MCF 10A (cell line): ENCODE measurements around the gene DNER. TPM values are rescaled to one million over a fixed set of nuclear protein-coding genes. Genes with fewer than 3 reads are reported as not detected.

Experiments used
- BruUV-seq: library from RNA; stranded (reverse); fragments of 400-500 nt; replicated peaks from 2 replicates; lab custom pipeline; 2021; lab: Mats Ljungman, UMichigan
- CTCF ChIA-PET: fragments of 300-600 bp; sonication (Branson Sonifier 250); formaldehyde crosslinking; extraction: SDS; loops from one replicate; lab custom pipeline; 2021; ENCODE audit warnings: antibody characterized with exemption, inconsistent platforms; lab: Yijun Ruan, JAX
- POLR2A ChIA-PET: fragments of 300-600, 350-650 bp; sonication (Branson Sonifier 250); formaldehyde crosslinking; extraction: SDS; loops from one replicate; lab custom pipeline; 2020; ENCODE audit warnings: antibody characterized with exemption, inconsistent platforms; lab: Yijun Ruan, JAX
- DNase-seq: peaks from one replicate; pipeline ENCODE4 v3.0.0-alpha.2; 2018; ENCODE audit not compliant: unreplicated experiment
- H3K27ac Mint-ChIP-seq: one replicate; pipeline ENCODE4 v1.8.0; 2022; ENCODE audit warnings: mild to moderate bottlenecking, low read depth, mixed read lengths; ENCODE audit not compliant: unreplicated experiment
- H3K27me3 Mint-ChIP-seq: one replicate; pipeline ENCODE4 v1.8.0; 2022; ENCODE audit warnings: mixed read lengths; ENCODE audit not compliant: insufficient read depth, unreplicated experiment
- H3K36me3 Mint-ChIP-seq: one replicate; pipeline ENCODE4 v1.8.0; 2022; ENCODE audit warnings: mild to moderate bottlenecking, moderate library complexity, mixed read lengths; ENCODE audit not compliant: insufficient read depth, unreplicated experiment
- H3K4me1 Mint-ChIP-seq: one replicate; pipeline ENCODE4 v1.8.0; 2022; ENCODE audit warnings: mixed read lengths; ENCODE audit not compliant: insufficient read depth, unreplicated experiment
- H3K4me3 Mint-ChIP-seq: one replicate; pipeline ENCODE4 v1.8.0; 2022; ENCODE audit warnings: mild to moderate bottlenecking, moderate library complexity, mixed read lengths; ENCODE audit not compliant: unreplicated experiment
- H3K9me3 Mint-ChIP-seq: one replicate; pipeline ENCODE4 v1.8.0; 2022; ENCODE audit warnings: mixed read lengths; ENCODE audit not compliant: unreplicated experiment
- intact Hi-C: fragments of 100-400 bp; cut with micrococcal nuclease; formaldehyde crosslinking; loops from 2 replicates; pipeline ENCODE4 v1.14.1; 2022
- total RNA-seq: library from RNA; stranded (reverse); gene quantifications from 2 replicates; pipeline ENCODE4 v1.2.3, GENCODE V29; 2022
- TF ChIP-seq, protein P1 (sequence below): fragments of 200-600 bp; IDR thresholded peaks from one replicate; pipeline ENCODE4 v1.8.0; 2022; ENCODE audit warnings: antibody characterized with exemption, mild to moderate bottlenecking; ENCODE audit not compliant: unreplicated experiment

The DNER gene
- total RNA-seq, 1 experiment from 2014 or later: 49.2 TPM

DNA sequence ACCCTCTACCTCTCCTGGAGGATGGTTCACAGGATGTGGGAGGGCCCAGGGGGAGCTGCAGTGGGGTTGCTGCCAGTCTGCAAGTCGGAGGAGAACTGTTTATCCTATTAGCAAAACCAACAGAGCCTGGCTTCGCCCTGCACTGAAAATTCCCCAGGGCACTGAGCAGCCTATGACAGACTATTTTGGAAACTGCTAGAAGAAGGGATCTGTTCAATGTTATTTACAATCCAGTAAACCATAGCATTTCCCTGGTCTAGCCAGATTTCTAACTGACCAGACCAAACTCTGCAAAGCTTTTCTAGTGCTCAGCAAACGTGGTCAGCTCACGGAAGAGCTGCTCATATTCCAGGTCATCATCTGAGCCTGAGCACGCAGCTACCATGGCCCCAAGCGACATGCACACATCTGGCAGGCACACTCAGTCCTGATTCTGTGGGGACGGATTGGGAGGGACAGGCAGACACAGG is 378.4 kb downstream of the DNER start:
- TF ChIP-seq, protein P1, sequence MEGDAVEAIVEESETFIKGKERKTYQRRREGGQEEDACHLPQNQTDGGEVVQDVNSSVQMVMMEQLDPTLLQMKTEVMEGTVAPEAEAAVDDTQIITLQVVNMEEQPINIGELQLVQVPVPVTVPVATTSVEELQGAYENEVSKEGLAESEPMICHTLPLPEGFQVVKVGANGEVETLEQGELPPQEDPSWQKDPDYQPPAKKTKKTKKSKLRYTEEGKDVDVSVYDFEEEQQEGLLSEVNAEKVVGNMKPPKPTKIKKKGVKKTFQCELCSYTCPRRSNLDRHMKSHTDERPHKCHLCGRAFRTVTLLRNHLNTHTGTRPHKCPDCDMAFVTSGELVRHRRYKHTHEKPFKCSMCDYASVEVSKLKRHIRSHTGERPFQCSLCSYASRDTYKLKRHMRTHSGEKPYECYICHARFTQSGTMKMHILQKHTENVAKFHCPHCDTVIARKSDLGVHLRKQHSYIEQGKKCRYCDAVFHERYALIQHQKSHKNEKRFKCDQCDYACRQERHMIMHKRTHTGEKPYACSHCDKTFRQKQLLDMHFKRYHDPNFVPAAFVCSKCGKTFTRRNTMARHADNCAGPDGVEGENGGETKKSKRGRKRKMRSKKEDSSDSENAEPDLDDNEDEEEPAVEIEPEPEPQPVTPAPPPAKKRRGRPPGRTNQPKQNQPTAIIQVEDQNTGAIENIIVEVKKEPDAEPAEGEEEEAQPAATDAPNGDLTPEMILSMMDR: no peak
- CTCF ChIA-PET: no interaction called here
- Mint-ChIP-seq H3K36me3 (peaks cover 4% of the 10 kb centered on the region), H3K9me3 (no peaks in the 10 kb centered on the region), H3K4me1 (peaks cover 9% of the 10 kb centered on the region), H3K27ac (no peak overlapping the region), H3K27me3 (no peaks in the 10 kb centered on the region), H3K4me3 (no peak overlapping the region)
- no peak for DNase-seq
- POLR2A ChIA-PET: no interaction called here
- no TSS peak for BruUV-seq
- intact Hi-C loops: no loop called here

DNA sequence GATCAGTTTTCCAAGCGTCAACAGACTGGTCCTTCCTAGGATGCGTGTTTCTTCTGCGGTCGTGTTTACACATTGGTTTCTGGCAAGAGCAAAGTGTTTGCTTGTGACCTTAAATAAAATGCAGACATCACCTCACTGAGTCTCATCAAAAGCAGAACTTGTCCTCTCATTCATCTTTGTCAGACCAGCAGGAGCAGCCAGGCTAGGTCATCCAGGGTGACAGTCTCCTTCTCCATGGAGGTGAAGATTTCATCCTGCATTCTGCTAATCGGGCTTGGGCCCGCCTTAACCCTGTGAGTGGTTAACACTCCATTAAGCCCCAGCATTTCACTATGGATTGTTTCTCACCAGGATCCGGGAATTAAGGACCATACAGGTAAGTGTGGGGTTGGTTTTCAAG is 379.0 kb downstream of the DNER start:
- intact Hi-C loops: no loop called here
- no peak for DNase-seq
- H3K4me3 Mint-ChIP-seq: no peak overlapping the region
- H3K27me3 Mint-ChIP-seq: no peaks in the 10 kb centered on the region
- POLR2A ChIA-PET: interaction anchor here (0.6 kb wide), 1 partner anchor 690 kb away, joined by 3 read pairs; no protein-coding TSS in a partner anchor
- CTCF ChIA-PET: no interaction called here
- BruUV-seq: no TSS peak
- no peak overlapping the region for H3K27ac Mint-ChIP-seq
- TF ChIP-seq, protein P1: no peak
- no peaks in the 10 kb centered on the region for H3K9me3 Mint-ChIP-seq
- peaks cover 4% of the 10 kb centered on the region for H3K36me3 Mint-ChIP-seq
- H3K4me1 Mint-ChIP-seq: peaks cover 9% of the 10 kb centered on the region

DNA sequence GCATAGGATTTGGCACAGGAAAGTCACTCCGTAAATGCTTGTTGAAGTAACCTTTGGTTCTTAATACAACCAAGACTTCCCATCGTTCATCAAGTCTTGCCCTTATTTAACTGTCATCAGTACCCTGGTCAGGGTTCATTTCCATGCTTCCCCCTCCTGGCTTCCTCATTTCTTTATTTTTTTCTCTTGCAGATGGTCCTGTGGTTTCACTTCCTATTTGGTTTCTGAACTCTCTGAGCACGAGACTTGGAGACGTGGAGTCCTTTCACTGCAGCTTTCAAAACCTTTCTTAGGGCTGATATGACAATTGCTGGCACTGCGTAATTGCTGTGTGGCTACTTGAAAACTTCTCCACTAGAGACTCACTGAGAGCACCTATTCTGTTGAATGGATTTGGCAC is 383.4 kb downstream of the DNER start:
- H3K27me3 Mint-ChIP-seq: no peaks in the 10 kb centered on the region
- H3K36me3 Mint-ChIP-seq: no peaks in the 10 kb centered on the region
- TF ChIP-seq, protein P1: no peak
- H3K4me1 Mint-ChIP-seq: peaks cover 9% of the 10 kb centered on the region
- no peak for DNase-seq
- H3K27ac Mint-ChIP-seq: no peak overlapping the region
- BruUV-seq: no TSS peak
- intact Hi-C loops: no loop called here
- no peak overlapping the region for H3K4me3 Mint-ChIP-seq
- ChIA-PET CTCF (interaction anchor here (0.6 to 1.3 kb wide), 3 partner anchors 11 to 30 kb away, joined by 3 read pairs; no protein-coding TSS in a partner anchor), POLR2A (interaction anchor here (0.6 to 1.9 kb wide), 5 partner anchors 11 to 57 kb away, joined by 3 to 9 read pairs (median 5); no protein-coding TSS in a partner anchor)
- no peaks in the 10 kb centered on the region for H3K9me3 Mint-ChIP-seq

DNA sequence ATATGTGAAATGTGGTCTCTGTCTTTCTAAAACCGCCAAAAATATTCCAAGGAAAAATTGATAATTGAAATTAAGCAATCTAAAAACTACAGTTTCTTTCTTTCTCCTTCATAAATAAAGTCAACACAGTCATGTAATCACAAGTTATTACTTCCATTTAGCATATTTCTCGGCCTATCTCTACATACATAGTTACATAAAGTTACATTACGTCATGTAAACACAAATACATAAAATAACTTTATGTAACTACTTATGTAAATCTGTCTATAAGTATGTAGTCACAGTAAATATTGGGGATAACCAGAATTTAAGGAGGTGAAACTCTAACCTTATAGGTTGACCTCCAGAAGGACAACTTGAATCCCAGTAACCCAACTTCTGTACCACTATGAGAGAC is 394.8 kb downstream of the DNER start:
- ChIA-PET CTCF (no interaction called here), POLR2A (interaction anchor here (1.6 kb wide), 1 partner anchor 19 kb away, joined by 3 read pairs; no protein-coding TSS in a partner anchor)
- no peak overlapping the region for H3K4me3 Mint-ChIP-seq
- no peak for DNase-seq
- intact Hi-C loops: no loop called here
- no peaks in the 10 kb centered on the region for H3K27me3 Mint-ChIP-seq
- H3K9me3 Mint-ChIP-seq: no peaks in the 10 kb centered on the region
- no TSS peak for BruUV-seq
- no peaks in the 10 kb centered on the region for H3K4me1 Mint-ChIP-seq
- H3K36me3 Mint-ChIP-seq: no peaks in the 10 kb centered on the region
- TF ChIP-seq, protein P1: no peak
- no peak overlapping the region for H3K27ac Mint-ChIP-seq
